Measurements from ENCODE around the gene HOXA13.

DNA sequence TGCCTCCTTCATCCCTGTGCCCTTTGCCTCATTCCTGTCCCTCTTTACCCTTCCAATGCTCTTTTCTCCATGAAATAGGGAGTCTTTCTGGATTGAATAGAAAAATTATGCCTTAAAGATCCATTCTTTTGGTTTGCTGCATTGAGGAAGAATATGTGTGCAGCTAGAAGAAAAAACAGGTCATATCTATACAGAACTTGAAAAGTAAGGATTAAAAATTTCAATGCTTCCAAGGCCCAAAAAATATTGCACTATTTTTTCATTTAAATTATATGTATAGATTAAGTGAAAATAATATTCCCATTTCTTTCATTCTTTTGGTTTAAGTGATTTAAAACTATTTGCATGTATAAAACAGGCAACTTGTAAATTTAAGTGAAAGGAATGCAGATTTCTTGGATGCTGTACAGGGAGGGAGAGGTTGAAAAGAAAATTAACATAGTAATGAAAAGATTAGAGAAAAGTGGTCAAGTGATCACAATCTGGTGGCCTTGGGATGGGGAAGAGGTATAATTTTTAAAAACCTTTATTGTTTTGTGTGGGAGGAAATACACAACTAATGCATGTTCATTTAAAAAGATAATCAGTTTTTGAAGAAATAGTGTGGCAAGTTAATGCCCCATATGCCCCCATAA is 24.2 kb upstream of the HOXA13 start:
- TF ChIP-seq POLR2A (IDR thresholded peaks at IDR 0.05; ENCODE audit: low read depth, low read length) (no peak), POLR2AphosphoS5 (IDR thresholded peaks at IDR 0.05; ENCODE audit: low read depth, low read length) (no peak)
